ENCODE data around the gene HACL1.
"Not testable (repeated sequence)": the region's sequence is repeated elsewhere in the genome, so short reads cannot be mapped to it uniquely, and the experiment has no call there.

The HACL1 gene

GRCh38 chr3:15611018-15611417 is 9.6 kb upstream of the HACL1 start:
- Histone ChIP-seq H3K4me1 (ENCODE audit: insufficient read depth, poor library complexity, severe bottlenecking) (no peaks in the 10 kb centered on the region), H3K9me3 (ENCODE audit: severe bottlenecking) (no peaks in the 10 kb centered on the region)

GRCh38 chr3:15610082-15610759 is 8.9 kb upstream of the HACL1 start:
- no peak overlapping the region for H3K27ac ChIP-seq (ENCODE audit: poor library complexity, severe bottlenecking)
- no peaks in the 10 kb centered on the region for H3K4me1 ChIP-seq (ENCODE audit: insufficient read depth, poor library complexity, severe bottlenecking)
- DNase-seq (ENCODE audit: low spot score) (peak; percentile 61), ATAC-seq (ENCODE audit: low read depth) (peak; percentile 86)
- no peaks in the 10 kb centered on the region for H3K36me3 ChIP-seq (ENCODE audit: low read depth)
- no peak for TF ChIP-seq CTCF (IDR thresholded peaks at IDR 0.05; ENCODE audit: poor library complexity, severe bottlenecking)
- H3K9me3 ChIP-seq (ENCODE audit: severe bottlenecking) = no peaks in the 10 kb centered on the region
- H3K27me3 ChIP-seq (ENCODE audit: insufficient read depth, poor library complexity, severe bottlenecking) = no peaks in the 10 kb centered on the region
- no peak overlapping the region for H3K4me3 ChIP-seq (ENCODE audit: severe bottlenecking)

More at GRCh38 chr3:15611018-15611417, 9.6 kb upstream of the HACL1 start:
- Histone ChIP-seq H3K36me3 (ENCODE audit: low read depth) (no peaks in the 10 kb centered on the region), H3K27ac (ENCODE audit: poor library complexity, severe bottlenecking) (no peak overlapping the region), H3K27me3 (ENCODE audit: insufficient read depth, poor library complexity, severe bottlenecking) (no peaks in the 10 kb centered on the region), H3K4me3 (ENCODE audit: severe bottlenecking) (no peak overlapping the region)
- no peak for DNase-seq (ENCODE audit: low spot score)
- no peak for TF ChIP-seq CTCF (IDR thresholded peaks at IDR 0.05; ENCODE audit: poor library complexity, severe bottlenecking)
- no peak for ATAC-seq (ENCODE audit: low read depth)

DNA sequence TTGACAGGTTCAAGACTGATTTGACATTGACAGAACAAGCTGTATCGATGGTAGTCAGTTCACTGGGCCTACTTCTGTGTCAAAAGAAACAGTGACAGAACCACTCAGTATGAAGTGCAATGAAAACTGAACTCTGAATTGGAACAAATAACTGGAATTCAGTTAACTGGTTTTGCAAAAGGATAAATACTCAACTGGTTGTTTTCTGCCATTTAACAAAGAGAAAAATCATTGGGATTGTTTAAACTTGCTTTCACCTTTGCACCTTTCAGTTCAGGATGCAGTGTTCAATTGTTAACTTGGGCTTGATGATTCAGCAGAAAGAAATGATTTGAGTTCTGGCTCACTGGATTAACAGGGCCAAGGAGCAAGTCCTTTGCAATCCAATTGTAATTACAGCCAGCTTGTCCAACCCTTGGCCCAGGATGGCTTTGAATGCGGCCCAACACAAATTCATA is 5.1 kb upstream of the HACL1 start:
- no peaks in the 10 kb centered on the region for H3K27me3 ChIP-seq (ENCODE audit: insufficient read depth, poor library complexity, severe bottlenecking)
- H3K9me3 ChIP-seq (ENCODE audit: severe bottlenecking) = no peaks in the 10 kb centered on the region
- H3K36me3 ChIP-seq (ENCODE audit: low read depth) = no peaks in the 10 kb centered on the region
- DNase-seq (ENCODE audit: low spot score) (no peak), ATAC-seq (ENCODE audit: low read depth) (no peak)
- no peaks in the 10 kb centered on the region for H3K4me1 ChIP-seq (ENCODE audit: insufficient read depth, poor library complexity, severe bottlenecking)
- H3K4me3 ChIP-seq (ENCODE audit: severe bottlenecking) = no peak overlapping the region
- no peak overlapping the region for H3K27ac ChIP-seq (ENCODE audit: poor library complexity, severe bottlenecking)
- no peak for TF ChIP-seq CTCF (IDR thresholded peaks at IDR 0.05; ENCODE audit: poor library complexity, severe bottlenecking)

DNA sequence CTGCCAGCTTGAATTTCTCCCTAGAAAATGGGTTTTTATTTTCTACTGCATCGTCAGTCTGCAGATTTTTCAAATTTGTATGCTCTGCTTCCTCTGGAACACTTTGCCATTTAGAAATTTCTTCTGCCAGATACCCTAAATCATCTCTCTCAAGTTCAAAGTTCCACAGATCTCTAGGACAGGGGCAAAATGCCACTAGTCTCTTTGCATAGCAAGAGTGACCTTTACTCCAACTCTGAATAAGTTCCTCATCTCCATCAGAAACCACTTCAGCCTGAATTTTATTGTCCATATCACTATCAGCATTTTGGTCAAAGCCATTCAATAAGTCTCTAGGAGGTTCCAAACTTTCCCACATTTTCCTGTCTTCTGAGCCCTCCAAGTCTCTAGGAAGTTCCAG is 3.2 kb upstream of the HACL1 start:
- H3K27me3 ChIP-seq (ENCODE audit: insufficient read depth, poor library complexity, severe bottlenecking); H3K27ac ChIP-seq (ENCODE audit: poor library complexity, severe bottlenecking); H3K9me3 ChIP-seq (ENCODE audit: severe bottlenecking); H3K4me1 ChIP-seq (ENCODE audit: insufficient read depth, poor library complexity, severe bottlenecking); ATAC-seq (ENCODE audit: low read depth); H3K4me3 ChIP-seq (ENCODE audit: severe bottlenecking); DNase-seq (ENCODE audit: low spot score): not testable (repeated sequence)
- H3K36me3 ChIP-seq (ENCODE audit: low read depth) = peaks cover 11% of the 10 kb centered on the region

DNA sequence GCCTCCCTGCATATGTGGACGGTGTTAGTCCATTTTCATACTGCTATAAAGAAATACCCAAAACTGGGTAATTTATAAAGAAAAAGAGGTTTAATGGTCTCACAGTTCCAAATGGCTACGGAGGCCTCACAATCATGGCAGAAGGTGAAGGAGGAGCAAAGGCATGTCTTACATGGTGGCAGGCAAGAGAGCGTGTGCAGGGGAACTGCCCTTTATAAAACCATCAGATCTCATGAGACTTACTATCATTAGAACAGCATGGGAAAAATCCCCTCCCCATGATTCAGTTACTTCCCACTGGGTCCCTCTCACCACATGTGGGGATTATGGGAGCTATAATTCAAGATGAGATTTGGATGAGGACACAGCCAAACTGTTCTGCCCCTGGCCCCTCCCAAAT is 1.4 kb upstream of the HACL1 start:
- peaks cover 27% of the 10 kb centered on the region for H3K36me3 ChIP-seq (ENCODE audit: low read depth)
- H3K27ac ChIP-seq (ENCODE audit: poor library complexity, severe bottlenecking) = peak overlapping the region; percentile 63
- H3K4me3 ChIP-seq (ENCODE audit: severe bottlenecking) = peak overlapping the region; percentile 72
- ATAC-seq (ENCODE audit: low read depth); DNase-seq (ENCODE audit: low spot score); H3K4me1 ChIP-seq (ENCODE audit: insufficient read depth, poor library complexity, severe bottlenecking); H3K9me3 ChIP-seq (ENCODE audit: severe bottlenecking); H3K27me3 ChIP-seq (ENCODE audit: insufficient read depth, poor library complexity, severe bottlenecking): not testable (repeated sequence)

DNA sequence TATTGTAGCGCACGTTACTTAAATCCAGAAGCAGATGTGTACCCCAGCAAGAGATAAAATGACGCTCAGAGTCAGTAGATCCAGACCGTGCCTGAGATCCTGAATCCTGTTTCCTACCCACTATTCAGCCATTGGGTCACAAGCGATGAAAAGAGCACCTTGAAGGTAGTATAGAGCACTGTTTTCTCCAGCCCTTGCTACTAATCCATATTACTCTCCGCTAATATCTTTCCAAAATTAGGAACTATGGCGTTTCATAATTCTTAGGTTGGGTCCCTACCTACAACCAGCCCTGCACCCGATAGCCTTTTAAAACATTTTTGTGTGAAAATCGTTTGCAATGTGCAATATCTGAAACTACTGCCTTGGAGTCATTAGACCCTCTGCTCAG is 772 bp upstream of the HACL1 start:
- Histone ChIP-seq H3K27me3 (ENCODE audit: insufficient read depth, poor library complexity, severe bottlenecking) (no peaks in the 10 kb centered on the region), H3K9me3 (ENCODE audit: severe bottlenecking) (no peaks in the 10 kb centered on the region), H3K36me3 (ENCODE audit: low read depth) (peaks cover 27% of the 10 kb centered on the region), H3K4me3 (ENCODE audit: severe bottlenecking) (peak overlapping the region; percentile 72), H3K27ac (ENCODE audit: poor library complexity, severe bottlenecking) (peak overlapping the region; percentile 63), H3K4me1 (ENCODE audit: insufficient read depth, poor library complexity, severe bottlenecking) (peaks cover 4% of the 10 kb centered on the region)
- no peak for TF ChIP-seq CTCF (IDR thresholded peaks at IDR 0.05; ENCODE audit: poor library complexity, severe bottlenecking)
- DNase-seq (ENCODE audit: low spot score) = no peak
- ATAC-seq (ENCODE audit: low read depth) = peak; percentile 24
